Measurements from ENCODE around the gene ZNF22. TPM values are rescaled to one million over a fixed set of nuclear protein-coding genes. Genes with fewer than 3 reads are reported as not detected.

Gene ZNF22
- total RNA-seq, 6 experiments from 2014 or later = 10.3 to 25.2 (median 12.2) TPM

- H3K9me3 ChIP-seq = no peaks in the 10 kb centered on the region
- TF ChIP-seq POLR2A (IDR thresholded peaks at IDR 0.05) (no peak), CTCF (IDR thresholded peaks at IDR 0.05) (no peak)
- H3K4me3 ChIP-seq = no peak overlapping the region
- intact Hi-C loops (cut with DNase I) = no loop called here
- H3K27me3 ChIP-seq = no peaks in the 10 kb centered on the region
- peak overlapping the region in 1 of 3 donors; percentile 11 for H3K27ac ChIP-seq
- H3K36me3 ChIP-seq = no peaks in the 10 kb centered on the region
- no peak for DNase-seq
- peaks cover 0 to 81% (median 46%) of the 10 kb centered on the region in 4 donors for H3K4me1 ChIP-seq
- WGBS (ENCODE audit: insufficient coverage, low coverage, low lambda C conversion rate, missing lambda C conversion rate) = 100% methylated on average over 2 of the region's 14 CpGs
- no peak for ATAC-seq
Measured at GRCh38 chr10:44993226-44993921, 7.3 kb upstream of the ZNF22 start.

GRCh38 chr10:44993922-44994751 lies 6.6 kb upstream of the ZNF22 start:
- WGBS (ENCODE audit: insufficient coverage, low coverage, low lambda C conversion rate, missing lambda C conversion rate) = 65% methylated on average over 8 of the region's 11 CpGs
- DNase-seq (peak in 1 of 3 donors; percentile 30), ATAC-seq (no peak)
- no peaks in the 10 kb centered on the region for H3K27me3 ChIP-seq
- intact Hi-C loops (cut with DNase I) = no loop called here
- H3K36me3 ChIP-seq = no peaks in the 10 kb centered on the region
- H3K27ac ChIP-seq = peak overlapping the region; percentile 86 to 96 (median 95)
- no peaks in the 10 kb centered on the region for H3K9me3 ChIP-seq
- no peak overlapping the region for H3K4me3 ChIP-seq
- peaks cover 0 to 89% (median 49%) of the 10 kb centered on the region in 4 donors for H3K4me1 ChIP-seq
- TF ChIP-seq CTCF (IDR thresholded peaks at IDR 0.05) (peak in 1 of 4 donors; percentile 11), POLR2A (IDR thresholded peaks at IDR 0.05) (no peak)

- H3K4me3 ChIP-seq = no peak overlapping the region
- H3K36me3 ChIP-seq = no peaks in the 10 kb centered on the region
- H3K4me1 ChIP-seq = peaks cover 0 to 89% (median 50%) of the 10 kb centered on the region in 4 donors
- TF ChIP-seq CTCF (IDR thresholded peaks at IDR 0.05) (no peak), POLR2A (IDR thresholded peaks at IDR 0.05) (no peak)
- WGBS (ENCODE audit: insufficient coverage, low coverage, low lambda C conversion rate, missing lambda C conversion rate) = 78% methylated on average over 5 of the region's 9 CpGs
- H3K9me3 ChIP-seq = no peaks in the 10 kb centered on the region
- DNase-seq = peak in 2 of 3 donors; percentile 62 to 74
- no peaks in the 10 kb centered on the region for H3K27me3 ChIP-seq
- ATAC-seq = peak in 2 of 4 donors; percentile 17 to 41
- peak overlapping the region; percentile 86 to 96 (median 95) for H3K27ac ChIP-seq
- intact Hi-C loops (cut with DNase I) = no loop called here
Measured at GRCh38 chr10:44994752-44995530, 5.8 kb upstream of the ZNF22 start.

- Histone ChIP-seq H3K4me3 (no peak overlapping the region), H3K36me3 (no peaks in the 10 kb centered on the region), H3K27ac (peak overlapping the region; percentile 86 to 96 (median 95)), H3K4me1 (peaks cover 0 to 87% (median 49%) of the 10 kb centered on the region in 4 donors), H3K9me3 (no peaks in the 10 kb centered on the region), H3K27me3 (no peaks in the 10 kb centered on the region)
- TF ChIP-seq POLR2A (IDR thresholded peaks at IDR 0.05) (no peak), CTCF (IDR thresholded peaks at IDR 0.05) (no peak)
- intact Hi-C loops (cut with DNase I) = no loop called here
- WGBS (ENCODE audit: insufficient coverage, low coverage, low lambda C conversion rate, missing lambda C conversion rate) = 16% methylated on average over 4 of the region's 4 CpGs
- DNase-seq (no peak), ATAC-seq (no peak)
Measured at GRCh38 chr10:44995581-44995913, 5.2 kb upstream of the ZNF22 start.
